CD4-positive, alpha-beta T cell treated with Interleukin-1 beta for 1 hour (primary cell): ENCODE data around the gene UHRF1.
"Not testable (repeated sequence)": the region's sequence is repeated elsewhere in the genome, so short reads cannot be mapped to it uniquely, and the experiment has no call there.

Source experiments
- DNase-seq, 2 donors: peaks; one replicate each; pipeline ENCODE4 v3.0.0-alpha.2; 2020 to 2022

UHRF1 gene

DNA sequence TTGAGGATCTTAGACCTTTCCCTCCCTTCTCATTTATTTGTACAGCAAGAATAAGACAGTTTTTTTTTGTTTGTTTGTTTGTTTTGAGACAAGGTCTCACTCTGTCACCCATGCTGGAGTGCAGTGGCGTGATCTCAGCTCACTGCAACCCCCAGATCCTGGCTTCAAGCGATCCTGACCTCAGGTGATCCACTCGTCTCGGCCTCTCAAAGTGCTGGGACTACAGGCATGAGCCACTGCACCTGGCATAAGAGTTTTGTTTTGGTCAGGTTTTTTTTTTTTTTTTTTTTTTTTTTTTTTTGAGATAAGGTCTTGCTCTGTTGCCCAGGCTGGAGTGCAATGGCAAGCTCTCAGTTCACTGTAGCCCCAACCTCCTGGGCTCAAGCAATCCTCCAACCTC lies 29.2 kb downstream of the UHRF1 start:
- DNase-seq: not testable (repeated sequence)

- DNase-seq: no peak
These were observed 30.2 kb downstream of the UHRF1 start for GRCh38 chr19:4939466-4939865.

- not testable (repeated sequence) for DNase-seq
These were observed 32.4 kb downstream of the UHRF1 start for GRCh38 chr19:4941638-4942169.

- DNase-seq: peak in 1 of 2 donors; percentile 9
These were observed 41.3 kb downstream of the UHRF1 start for GRCh38 chr19:4950650-4951049.

- no peak for DNase-seq
These were observed 42.4 kb downstream of the UHRF1 start for GRCh38 chr19:4951656-4952055.

DNA sequence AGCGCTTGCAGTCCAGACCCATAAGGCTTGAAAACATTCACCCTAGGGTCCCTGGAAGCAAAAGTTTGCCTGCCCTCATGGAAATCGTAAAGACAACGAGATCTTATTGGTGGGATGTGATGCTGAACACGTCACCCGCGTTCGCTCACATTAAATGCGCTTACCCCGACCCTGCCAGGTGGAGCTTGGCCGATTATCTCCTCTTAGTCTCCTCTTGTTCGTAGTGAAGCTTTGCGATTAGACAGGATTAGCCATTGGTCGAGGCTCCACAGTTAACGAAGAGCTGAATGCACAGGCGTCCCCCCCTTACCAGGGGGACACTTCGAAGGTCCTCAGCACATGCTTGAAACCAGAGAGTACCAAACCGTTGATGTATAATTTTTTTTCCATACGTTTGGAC lies 43.6 kb downstream of the UHRF1 start:
- DNase-seq: no peak

- DNase-seq: not testable (repeated sequence)
These were observed 45.2 kb downstream of the UHRF1 start for GRCh38 chr19:4954320-4955149.

- DNase-seq: no peak
These were observed 46.0 kb downstream of the UHRF1 start for GRCh38 chr19:4955274-4955673.

GRCh38 chr19:4957981-4958380 lies 48.7 kb downstream of the UHRF1 start:
- DNase-seq: no peak

DNA sequence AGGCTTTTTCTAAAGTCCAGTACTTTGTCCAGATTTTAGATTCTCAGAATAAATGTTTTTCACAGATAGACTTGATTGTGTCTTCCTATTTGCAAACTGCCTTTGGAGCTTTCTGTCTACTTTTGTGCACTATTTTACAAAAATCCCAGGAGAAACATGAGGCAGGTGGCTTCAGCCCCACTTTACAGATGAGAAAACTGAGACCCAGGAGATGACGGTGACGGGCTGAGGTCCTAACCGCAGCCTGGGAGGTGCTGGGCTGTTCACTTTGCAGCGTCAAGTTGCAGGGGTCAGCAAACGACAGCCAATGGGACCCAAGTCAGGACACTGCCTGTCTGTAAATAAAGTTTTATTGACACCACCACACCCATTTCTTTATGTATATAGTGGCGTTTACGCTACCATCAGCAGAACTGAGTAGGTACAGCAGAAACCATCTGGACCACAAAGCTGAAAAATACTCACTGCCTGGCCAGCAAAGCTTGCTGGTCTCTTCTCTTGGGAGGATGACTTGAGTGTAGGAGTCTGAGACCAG lies 52.9 kb downstream of the UHRF1 start:
- DNase-seq: no peak

DNA sequence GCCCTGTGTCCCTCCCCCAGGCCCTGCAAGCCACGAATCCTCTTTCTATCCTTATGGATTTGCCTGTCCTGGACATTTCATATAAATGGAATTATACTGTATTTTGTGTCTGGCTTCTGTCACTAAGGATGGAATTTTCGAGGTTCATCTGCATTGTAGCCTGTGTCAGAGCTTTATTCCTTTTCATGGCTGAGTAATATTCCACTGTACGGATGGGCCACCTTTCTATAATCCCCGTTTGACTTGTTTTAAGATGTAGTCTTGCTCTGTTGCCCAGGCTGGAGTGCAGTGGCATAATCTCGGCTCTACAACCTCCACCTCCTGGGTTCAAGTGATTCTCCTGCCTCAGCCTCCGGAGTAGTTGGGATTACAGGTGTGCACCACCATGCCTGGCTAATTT lies 55.8 kb downstream of the UHRF1 start:
- DNase-seq: no peak

DNA sequence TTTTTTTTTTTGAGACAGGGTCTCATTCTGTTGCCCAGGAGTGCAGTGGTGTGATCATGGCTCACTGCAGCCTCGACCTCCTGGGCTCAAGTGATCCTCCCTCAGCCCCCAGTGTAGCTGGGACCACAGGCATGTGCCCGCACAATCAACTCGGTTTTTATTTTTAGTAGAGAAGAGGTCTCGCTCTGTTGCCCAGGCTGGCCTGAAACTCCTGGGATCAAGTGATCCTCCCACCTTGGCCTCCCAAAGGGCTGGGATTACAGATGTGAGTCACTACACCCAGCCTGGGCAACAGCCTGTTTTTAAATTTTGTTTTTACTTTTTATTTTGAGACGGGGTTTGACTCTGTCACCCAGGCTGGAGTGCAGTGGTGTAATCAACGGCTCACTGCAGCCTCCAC lies 57.3 kb downstream of the UHRF1 start:
- DNase-seq: no peak

GRCh38 chr19:4967738-4968461 lies 58.6 kb downstream of the UHRF1 start:
- no peak for DNase-seq

GRCh38 chr19:4968462-4969291 lies 59.4 kb downstream of the UHRF1 start, which contains the start of gene KDM4B:
Gene KDM4B (plus strand): TSS chr19:4969113. CDS start chr19:5032891, 63,778 bp downstream.
- peak; percentile 100 for DNase-seq

- no peak for DNase-seq
These were observed 60.0 kb downstream of the UHRF1 start for GRCh38 chr19:4969292-4969771.

GRCh38 chr19:4969772-4970531 lies 60.7 kb downstream of the UHRF1 start:
- peak in 1 of 2 donors; percentile 13 for DNase-seq

DNA sequence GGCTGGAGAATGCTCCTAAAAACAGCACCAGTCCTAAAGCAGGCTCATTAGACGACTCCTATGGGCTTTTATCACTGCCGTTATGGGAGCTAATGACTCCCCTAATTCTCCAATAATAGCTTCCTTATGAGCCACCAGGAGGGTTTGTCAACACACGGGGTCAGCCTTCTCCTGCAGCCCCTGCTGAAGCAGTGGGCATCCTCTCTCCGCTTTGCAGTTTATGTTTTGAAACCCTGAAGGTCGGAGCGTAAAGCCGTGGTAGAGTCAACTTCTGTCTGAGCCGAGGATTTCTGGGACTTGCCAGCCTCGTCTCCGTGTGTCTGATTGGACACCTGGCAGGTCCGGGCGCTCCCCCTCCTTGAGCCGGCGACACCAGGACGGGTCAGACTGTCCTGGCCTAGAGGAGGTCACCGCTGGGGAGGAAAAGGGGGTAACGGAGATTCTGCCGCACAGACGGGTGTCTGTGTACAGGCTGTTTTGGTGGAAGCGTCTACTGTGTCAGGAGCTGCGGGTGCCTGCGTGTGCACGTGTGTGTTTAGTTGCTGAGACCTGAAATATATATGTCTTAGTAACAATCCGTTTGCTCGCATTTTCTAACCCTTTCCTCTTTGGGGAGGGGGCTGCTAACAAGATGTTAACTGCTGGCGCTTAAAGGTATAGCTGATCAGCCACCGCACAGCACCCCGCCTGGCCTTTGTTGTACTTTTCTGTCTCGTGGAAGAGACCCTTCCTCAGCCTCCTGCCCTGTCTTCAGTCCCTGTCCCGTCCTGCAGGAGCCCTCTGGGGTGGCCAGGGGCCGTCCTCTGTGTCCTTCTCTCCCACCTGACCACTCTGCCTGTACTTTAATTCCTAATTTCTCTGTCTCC lies 61.5 kb downstream of the UHRF1 start:
- no peak for DNase-seq

GRCh38 chr19:4971424-4971793 lies 62.1 kb downstream of the UHRF1 start:
- DNase-seq: peak in 1 of 2 donors; percentile 31

DNA sequence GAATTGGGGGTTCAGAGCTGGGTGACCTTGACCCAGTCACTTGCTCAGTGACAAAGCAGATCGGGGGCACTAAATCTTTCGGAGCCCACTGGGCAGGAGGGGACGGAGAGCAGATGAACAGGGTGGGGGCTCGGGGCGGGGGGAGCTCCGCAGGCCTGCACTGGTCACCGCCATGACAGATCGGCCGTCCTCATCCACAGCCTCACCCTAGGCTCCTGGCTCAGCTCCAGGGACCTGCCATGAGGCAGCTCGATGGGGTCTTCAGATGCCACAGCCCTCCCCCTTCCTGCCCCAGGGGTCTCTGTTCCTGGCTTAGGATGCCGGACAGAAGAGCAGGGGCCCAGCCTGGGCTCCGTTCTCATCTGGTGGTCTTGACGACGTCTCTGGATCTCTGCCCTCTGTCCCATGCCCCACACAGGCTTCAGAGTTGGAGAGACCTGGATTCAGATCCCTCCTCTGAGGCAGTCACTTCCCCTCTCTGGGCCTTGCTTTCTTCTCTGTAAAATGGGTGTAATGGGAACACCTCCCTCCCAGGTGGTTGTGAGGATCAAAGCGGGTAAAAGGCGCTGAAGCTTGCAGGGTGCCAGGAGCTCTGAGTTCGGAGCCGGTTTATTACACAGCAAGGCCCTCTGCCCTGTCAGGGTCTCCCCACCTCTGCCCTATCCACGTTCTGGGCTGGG lies 62.7 kb downstream of the UHRF1 start:
- DNase-seq: no peak
